Astrocyte (in vitro differentiated cells and primary cell): ENCODE data around the gene EAF1.

Experiments
- EZH2 ChIP-seq: IDR thresholded peaks from 2 replicates; pipeline ENCODE4 v1.6.1; 2012; ENCODE audit warnings: mild to moderate bottlenecking, low read length, inconsistent platforms; ENCODE audit not compliant: insufficient read depth
- TF ChIP-seq, protein P1 (sequence below): IDR thresholded peaks from 2 replicates; pipeline ENCODE4 v1.5.1; 2011; ENCODE audit warnings: low read depth, mild to moderate bottlenecking, inconsistent platforms, low read length, moderate library complexity; ENCODE audit not compliant: insufficient read depth

DNA sequence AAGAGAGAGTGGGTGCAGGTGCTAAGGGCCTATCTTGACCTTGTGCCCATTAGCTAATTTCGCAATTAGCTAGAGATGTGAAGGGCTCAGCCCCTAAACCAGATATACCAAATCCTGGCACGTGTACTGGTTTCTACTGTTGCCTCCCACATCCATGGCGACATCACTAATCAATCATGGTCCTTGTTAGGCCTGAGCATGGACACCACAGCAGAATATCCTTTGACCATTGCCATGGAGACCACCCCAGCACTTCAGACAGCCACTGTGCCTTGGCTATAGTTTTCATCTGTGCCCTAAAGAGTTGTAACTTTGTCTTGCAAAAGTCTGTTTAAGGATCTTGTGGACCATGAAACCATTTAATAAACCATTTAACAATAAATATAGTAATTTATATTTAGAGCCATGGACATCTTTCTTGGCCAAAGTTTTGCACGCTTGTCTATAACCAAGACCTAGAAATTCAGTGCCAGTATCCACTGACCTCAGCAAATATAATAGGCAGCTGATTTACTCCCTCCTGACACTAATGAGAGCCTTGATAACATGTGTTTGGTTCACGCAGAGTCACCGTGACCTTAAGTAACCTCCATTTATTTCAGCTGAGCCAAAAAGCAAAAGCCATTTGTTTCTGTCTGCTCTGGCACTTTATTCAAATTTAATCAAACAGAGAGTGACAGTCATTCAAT, 50.7 kb downstream of the EAF1 start:
- TF ChIP-seq EZH2: no peak
- TF ChIP-seq, protein P1, sequence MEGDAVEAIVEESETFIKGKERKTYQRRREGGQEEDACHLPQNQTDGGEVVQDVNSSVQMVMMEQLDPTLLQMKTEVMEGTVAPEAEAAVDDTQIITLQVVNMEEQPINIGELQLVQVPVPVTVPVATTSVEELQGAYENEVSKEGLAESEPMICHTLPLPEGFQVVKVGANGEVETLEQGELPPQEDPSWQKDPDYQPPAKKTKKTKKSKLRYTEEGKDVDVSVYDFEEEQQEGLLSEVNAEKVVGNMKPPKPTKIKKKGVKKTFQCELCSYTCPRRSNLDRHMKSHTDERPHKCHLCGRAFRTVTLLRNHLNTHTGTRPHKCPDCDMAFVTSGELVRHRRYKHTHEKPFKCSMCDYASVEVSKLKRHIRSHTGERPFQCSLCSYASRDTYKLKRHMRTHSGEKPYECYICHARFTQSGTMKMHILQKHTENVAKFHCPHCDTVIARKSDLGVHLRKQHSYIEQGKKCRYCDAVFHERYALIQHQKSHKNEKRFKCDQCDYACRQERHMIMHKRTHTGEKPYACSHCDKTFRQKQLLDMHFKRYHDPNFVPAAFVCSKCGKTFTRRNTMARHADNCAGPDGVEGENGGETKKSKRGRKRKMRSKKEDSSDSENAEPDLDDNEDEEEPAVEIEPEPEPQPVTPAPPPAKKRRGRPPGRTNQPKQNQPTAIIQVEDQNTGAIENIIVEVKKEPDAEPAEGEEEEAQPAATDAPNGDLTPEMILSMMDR: no peak
